ENCODE measurements around the gene UQCR11. TPM values are rescaled to one million over a fixed set of nuclear protein-coding genes. Genes with fewer than 3 reads are reported as not detected.

The UQCR11 gene
- total and polyA plus RNA-seq, 2 of the 8 experiments (the other 6 are each of a cell fraction or from before 2014, with no cell fraction given), result 162 to 171 TPM

DNA sequence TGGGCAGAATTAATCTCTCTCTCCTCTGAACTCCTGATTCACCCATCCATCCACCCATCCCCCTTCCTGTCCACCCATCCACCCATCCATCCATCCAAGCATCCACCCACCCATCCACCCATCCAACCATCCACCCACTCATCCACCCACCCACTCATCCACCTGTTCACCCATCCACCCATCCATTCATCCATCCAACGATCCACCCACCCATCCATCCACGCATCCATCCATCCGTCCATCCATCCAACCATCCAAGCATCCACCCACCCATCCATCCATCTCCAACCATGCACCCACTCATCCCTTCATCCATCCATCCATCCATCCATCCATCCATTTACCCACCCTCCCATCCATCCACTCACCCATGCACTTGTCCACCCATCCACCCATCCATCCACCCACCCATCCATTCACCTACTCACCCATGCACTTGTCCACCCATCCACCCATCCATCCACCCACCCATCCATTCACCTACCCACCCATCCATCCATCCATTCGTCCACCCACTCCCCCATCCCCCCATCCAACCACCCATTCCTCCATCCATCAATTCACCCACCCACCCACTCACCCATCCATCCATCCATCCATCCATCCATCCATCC lies 55.8 kb downstream of the UQCR11 start (continued):
- TF ChIP-seq CHD7 (IDR thresholded peaks at IDR 0.05; ENCODE audit: insufficient replicate concordance, low read length) (no peak), TBP (IDR thresholded peaks at IDR 0.05; ENCODE audit: low read depth, low read length) (no peak), NANOG (IDR thresholded peaks at IDR 0.05; ENCODE audit: insufficient read depth, low read depth, low read length, poor library complexity, severe bottlenecking) (no peak), CTCF (IDR thresholded peaks at IDR 0.05; ENCODE audit: control extremely low read depth in 1 of 3, insufficient read depth in 1 of 3, low read depth in 1 of 3, low read length in 3 of 3) (no peak), SUZ12 (IDR thresholded peaks at IDR 0.05; ENCODE audit: low read length) (no peak), SP4 (IDR thresholded peaks at IDR 0.05; ENCODE audit: low read length) (no peak), BCL11A (IDR thresholded peaks at IDR 0.05; ENCODE audit: low read depth in 2 of 2, low read length in 2 of 2) (no peak), POLR2AphosphoS5 (IDR thresholded peaks at IDR 0.05; ENCODE audit: low read depth, low read length) (no peak), BACH1 (IDR thresholded peaks at IDR 0.05; ENCODE audit: low read length) (no peak)
